Loucy (cell line): ENCODE data around the gene PADI3.

Experiments
- H2AFZ ChIP-seq: fragments of 200-600 bp; sonication (generic); 2 replicates; pipeline ENCODE4 v1.6.0; 2016; ENCODE audit warnings: antibody characterized with exemption, mild to moderate bottlenecking, low read length, moderate library complexity
- H3F3A ChIP-seq: fragments of 200-600 bp; 2 replicates; pipeline ENCODE4 v1.6.0; 2016; ENCODE audit warnings: antibody characterized with exemption, low read depth, mild to moderate bottlenecking
- H3K27me3 ChIP-seq: fragments of 200-600 bp; sonication (generic); 2 replicates; pipeline ENCODE4 v1.6.1; 2014; ENCODE audit warnings: low read length, mild to moderate bottlenecking; ENCODE audit not compliant: insufficient read depth, poor library complexity, severe bottlenecking
- H3K36me3 ChIP-seq: fragments of 200-600 bp; sonication (generic); 2 replicates; pipeline ENCODE4 v1.6.1; 2016; ENCODE audit warnings: low read length; ENCODE audit not compliant: insufficient read depth
- H3K4me1 ChIP-seq: fragments of 200-600 bp; sonication (generic); 2 replicates; pipeline ENCODE4 v1.5.1; 2014; ENCODE audit warnings: low read length, mild to moderate bottlenecking; ENCODE audit not compliant: insufficient read depth, poor library complexity, severe bottlenecking
- H3K4me2 ChIP-seq: fragments of 200-600 bp; sonication (generic); 2 replicates; pipeline ENCODE4 v1.6.0; 2014; ENCODE audit warnings: antibody characterized with exemption, low read length, low read depth, mild to moderate bottlenecking; ENCODE audit not compliant: poor library complexity, severe bottlenecking
- H3K4me3 ChIP-seq: fragments of 200-600 bp; sonication (generic); 2 replicates; pipeline ENCODE4 v1.5.1; 2014; ENCODE audit warnings: low read length, mild to moderate bottlenecking, mixed read lengths; ENCODE audit not compliant: poor library complexity, severe bottlenecking
- H3K79me2 ChIP-seq: fragments of 200-600 bp; sonication (generic); 2 replicates; pipeline ENCODE4 v1.6.1; 2014; ENCODE audit warnings: low read length; ENCODE audit not compliant: insufficient read depth
- H3K9ac ChIP-seq: fragments of 200-600 bp; sonication (generic); 2 replicates; pipeline ENCODE4 v1.6.0; 2014; ENCODE audit warnings: mild to moderate bottlenecking, low read depth, low read length, moderate library complexity; ENCODE audit not compliant: poor library complexity, severe bottlenecking
- H3K9me2 ChIP-seq: fragments of 200-600 bp; sonication (generic); replicated peaks from 2 replicates; pipeline ENCODE4 v1.6.1; 2016; ENCODE audit warnings: low read depth, low read length, mixed read lengths
- H3K9me3 ChIP-seq: fragments of 200-600 bp; sonication (generic); 2 replicates; pipeline ENCODE4 v1.6.1; 2014; ENCODE audit warnings: mild to moderate bottlenecking, antibody characterized with exemption, low read length, low read depth; ENCODE audit not compliant: insufficient read depth
- H4K20me1 ChIP-seq: fragments of 200-600 bp; sonication (generic); 2 replicates; pipeline ENCODE4 v1.6.0; 2014; ENCODE audit warnings: antibody characterized with exemption, low read length, mild to moderate bottlenecking; ENCODE audit not compliant: insufficient read depth, poor library complexity, severe bottlenecking
- EZH2phosphoT487 ChIP-seq: fragments of 200-600 bp; IDR thresholded peaks from 2 replicates; pipeline ENCODE4 v1.6.1; 2018; ENCODE audit warnings: antibody characterized with exemption, mild to moderate bottlenecking, moderate library complexity, borderline replicate concordance
- TF ChIP-seq, protein P1 (sequence below): fragments of 200-600 bp; sonication (generic); conservative IDR thresholded peaks from 2 replicates; pipeline ENCODE4 v1.5.1; 2014; ENCODE audit warnings: mild to moderate bottlenecking, antibody characterized with exemption, low read length

Gene PADI3

DNA sequence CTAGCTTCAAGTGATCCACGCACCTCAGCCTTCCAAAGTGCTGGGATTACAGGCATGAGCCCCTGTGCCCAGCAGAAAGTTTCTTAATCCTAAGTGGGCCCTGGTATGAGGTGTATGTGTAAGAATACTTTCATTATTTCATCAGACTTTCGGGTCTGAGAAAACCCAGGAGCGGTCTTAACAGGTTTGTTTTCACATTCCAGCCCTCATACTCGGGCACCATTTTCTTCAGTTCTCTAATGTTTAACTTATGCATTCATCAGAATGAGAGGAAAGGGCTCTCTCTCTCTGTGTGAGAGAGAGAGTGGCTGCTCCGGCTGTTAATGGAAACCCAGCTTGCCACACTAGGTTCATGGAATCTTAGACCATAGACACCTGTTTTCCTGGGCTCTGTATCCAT, 48.1 kb upstream of the PADI3 start:
- Histone ChIP-seq H3K4me2 (peak overlapping the region; percentile 81), H3K9ac (peak overlapping the region; percentile 76), H3K9me2 (no peaks in the 10 kb centered on the region), H4K20me1 (no peaks in the 10 kb centered on the region), H2AFZ (no peak overlapping the region), H3K4me1 (peaks cover 58% of the 10 kb centered on the region), H3K36me3 (no peaks in the 10 kb centered on the region), H3K9me3 (no peaks in the 10 kb centered on the region), H3K4me3 (peak overlapping the region; percentile 67), H3K27me3 (no peaks in the 10 kb centered on the region), H3K79me2 (no peaks in the 10 kb centered on the region), H3F3A (0 out of 2 replicates have a peak, but pooled peaks cover 2% of the 10 kb centered on the region)
- TF ChIP-seq, protein P1, sequence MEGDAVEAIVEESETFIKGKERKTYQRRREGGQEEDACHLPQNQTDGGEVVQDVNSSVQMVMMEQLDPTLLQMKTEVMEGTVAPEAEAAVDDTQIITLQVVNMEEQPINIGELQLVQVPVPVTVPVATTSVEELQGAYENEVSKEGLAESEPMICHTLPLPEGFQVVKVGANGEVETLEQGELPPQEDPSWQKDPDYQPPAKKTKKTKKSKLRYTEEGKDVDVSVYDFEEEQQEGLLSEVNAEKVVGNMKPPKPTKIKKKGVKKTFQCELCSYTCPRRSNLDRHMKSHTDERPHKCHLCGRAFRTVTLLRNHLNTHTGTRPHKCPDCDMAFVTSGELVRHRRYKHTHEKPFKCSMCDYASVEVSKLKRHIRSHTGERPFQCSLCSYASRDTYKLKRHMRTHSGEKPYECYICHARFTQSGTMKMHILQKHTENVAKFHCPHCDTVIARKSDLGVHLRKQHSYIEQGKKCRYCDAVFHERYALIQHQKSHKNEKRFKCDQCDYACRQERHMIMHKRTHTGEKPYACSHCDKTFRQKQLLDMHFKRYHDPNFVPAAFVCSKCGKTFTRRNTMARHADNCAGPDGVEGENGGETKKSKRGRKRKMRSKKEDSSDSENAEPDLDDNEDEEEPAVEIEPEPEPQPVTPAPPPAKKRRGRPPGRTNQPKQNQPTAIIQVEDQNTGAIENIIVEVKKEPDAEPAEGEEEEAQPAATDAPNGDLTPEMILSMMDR = no peak
- no peak for TF ChIP-seq EZH2phosphoT487

DNA sequence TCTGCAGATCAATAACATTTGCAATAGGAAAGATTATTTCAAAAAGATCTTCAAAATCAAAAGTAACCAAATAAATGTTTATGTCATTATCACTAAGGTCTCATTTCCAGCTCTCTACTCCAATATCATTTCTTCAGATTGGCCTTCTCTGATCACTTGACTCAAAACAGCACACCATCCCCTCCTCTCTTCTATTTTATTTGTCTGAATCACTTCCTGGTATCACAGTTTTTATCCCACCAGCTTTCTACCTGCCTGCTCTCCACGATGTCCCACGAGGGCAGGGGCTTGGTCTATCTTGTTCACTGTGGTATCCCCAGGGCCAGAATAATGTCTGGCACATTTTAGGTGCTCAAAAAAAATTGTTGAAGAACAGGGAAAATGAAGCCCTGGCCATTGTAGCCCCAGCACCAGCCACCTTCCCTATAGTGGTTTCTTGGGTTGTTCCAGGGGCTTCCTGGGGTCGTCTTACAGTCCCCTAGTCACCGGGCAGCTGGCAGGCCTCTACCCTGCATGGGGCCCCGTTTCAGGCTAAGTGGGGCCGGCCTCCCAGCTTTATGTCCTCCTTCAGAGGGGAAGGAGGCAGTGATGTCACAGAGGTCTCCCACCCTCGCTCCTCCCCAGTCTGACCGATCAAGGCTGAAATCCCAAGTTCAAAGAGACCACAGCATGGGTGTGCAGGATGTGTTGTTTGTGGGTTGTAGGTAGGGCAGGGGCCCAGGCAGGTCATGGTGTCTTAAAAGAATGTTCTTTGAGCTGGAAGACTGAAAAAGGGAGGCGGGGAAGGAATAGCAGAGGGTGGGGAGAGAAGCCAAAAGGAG, 47.5 kb upstream of the PADI3 start:
- Histone ChIP-seq H3K4me2 (peak overlapping the region; percentile 81), H3K9ac (peak overlapping the region; percentile 76), H3K79me2 (no peaks in the 10 kb centered on the region), H3K9me2 (no peaks in the 10 kb centered on the region), H3K36me3 (no peaks in the 10 kb centered on the region), H4K20me1 (no peaks in the 10 kb centered on the region), H3K4me1 (peaks cover 64% of the 10 kb centered on the region), H3K27me3 (no peaks in the 10 kb centered on the region), H2AFZ (no peak overlapping the region), H3K9me3 (no peaks in the 10 kb centered on the region), H3K4me3 (peak overlapping the region; percentile 67), H3F3A (0 out of 2 replicates have a peak, but pooled peaks cover 2% of the 10 kb centered on the region)
- no peak for TF ChIP-seq EZH2phosphoT487
- TF ChIP-seq, protein P1 = no peak

DNA sequence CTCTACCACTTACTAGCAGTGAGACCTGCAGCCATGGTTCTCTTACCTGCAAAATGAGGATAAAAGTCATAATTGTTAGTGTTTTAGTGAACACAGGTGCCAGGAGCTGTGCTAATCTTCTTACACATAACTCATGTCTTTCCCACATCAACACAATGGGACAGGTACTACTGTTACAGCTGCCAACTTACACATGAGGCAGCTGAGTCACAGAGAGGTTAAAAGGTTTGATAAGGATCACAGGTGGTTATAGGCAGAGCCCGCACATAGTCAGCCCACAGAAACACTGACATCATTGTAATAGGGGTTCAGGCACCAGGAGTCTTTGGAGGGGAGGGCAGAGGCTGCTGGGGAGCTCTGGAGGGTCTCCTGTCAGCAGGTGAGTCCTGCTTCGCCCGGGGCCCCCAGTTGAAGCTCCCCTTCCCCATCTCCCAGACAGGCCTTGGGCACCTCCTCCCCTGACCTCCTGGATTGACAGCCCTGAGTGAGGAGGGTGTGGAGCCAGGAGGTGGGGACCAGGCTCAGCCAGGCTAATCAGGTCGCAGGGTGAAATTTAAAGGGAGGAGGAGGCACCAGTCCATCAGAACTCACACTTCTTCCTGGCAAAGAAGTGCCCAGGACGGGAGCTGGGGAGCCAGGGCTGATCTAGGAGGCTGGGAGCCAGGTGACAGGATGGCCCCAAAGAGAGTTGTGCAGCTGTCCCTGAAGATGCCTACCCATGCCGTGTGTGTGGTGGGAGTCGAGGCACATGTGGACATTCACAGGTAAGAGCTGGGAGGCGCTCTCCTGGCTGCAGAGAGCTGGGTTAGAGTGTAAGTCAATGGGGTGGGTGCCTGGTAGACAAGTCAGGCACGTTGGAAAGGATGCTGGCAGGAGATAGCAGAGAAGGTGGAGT, 44.1 kb upstream of the PADI3 start, which contains the start of gene PADI1:
Gene PADI1 (plus strand): TSS at position 583 of the 895 bp plus-strand sequence. CDS start 90 bp downstream, at position 673.
- Histone ChIP-seq H2AFZ (no peak within 1 kb of the TSS), H3K9me3 (no peaks in the 10 kb centered on the region), H3K4me1 (peaks cover 85% of the 10 kb centered on the region), H3K79me2 (no peaks in the 10 kb centered on the region), H3K4me3 (no peak within 1 kb of the TSS), H3F3A (0 out of 2 replicates have a peak, but pooled peaks cover 2% of the 10 kb centered on the region), H3K9ac (no peak within 1 kb of the TSS), H3K36me3 (no peaks in the 10 kb centered on the region), H4K20me1 (no peaks in the 10 kb centered on the region), H3K9me2 (no peaks in the 10 kb centered on the region), H3K4me2 (no peak within 1 kb of the TSS), H3K27me3 (no peaks in the 10 kb centered on the region)
- TF ChIP-seq, protein P1 = no peak
- no peak for TF ChIP-seq EZH2phosphoT487
